K562 treated with DMSO at 1 percent for 24 hours (cell line): ENCODE data around the gene STEAP4. TPM values are rescaled to one million over a fixed set of nuclear protein-coding genes. Genes with fewer than 3 reads are reported as not detected.

Source experiments
- total RNA-seq: library from RNA; unstranded; fragments of 300-600 nt; gene quantifications from 2 replicates; pipeline ENCODE4 v1.2.3, GENCODE V29; 2022; ENCODE audit warnings: low read depth; ENCODE audit not compliant: insufficient read depth

STEAP4 gene
- total RNA-seq = not detected in 2 replicates

GRCh38 chr7:88306590-88307048 lies at the start of gene STEAP4:
TSS of gene STEAP4 (minus strand) at chr7:88306894. CDS start at chr7:88284269, 22,625 bp downstream.

Other genes with a start within 250 kb of the STEAP4 start
- gene SRI, start 86.9 kb downstream of the STEAP4 start, total RNA-seq = 45.2 and 52.3 TPM in 2 replicates